Kidney (tissue), 14 donors: ENCODE data around the gene TSKU. TPM values are rescaled to one million over a fixed set of nuclear protein-coding genes. Genes with fewer than 3 reads are reported as not detected.

ENCODE experiments used
- DNase-seq, 5 donors: peaks; one replicate each; pipeline ENCODE4 v3.0.0-alpha.2; 2013 to 2020
- FAIRE-seq: peaks from 2 replicates; lab custom pipeline; 2012; peaks lifted over from hg19 to GRCh38; lab: Jason Lieb, UNC
- H3K27ac ChIP-seq, 2 donors: one replicate each; pipeline ENCODE4 v1.7.0; 2013; ENCODE audit warnings: low read depth in 2 of 2, low read length in 2 of 2, inconsistent platforms in 1 of 2
- H3K27me3 ChIP-seq: one replicate; pipeline ENCODE4 v1.7.1; 2013; ENCODE audit warnings: low read length, inconsistent platforms; ENCODE audit not compliant: control insufficient read depth, insufficient read depth
- H3K36me3 ChIP-seq, 3 donors: one replicate each; pipeline versions ENCODE4 v1.7.0 to v1.7.1; 2013; ENCODE audit warnings: low read length in 3 of 3, control low read depth in 1 of 3, inconsistent platforms in 1 of 3; ENCODE audit not compliant: insufficient read depth in 3 of 3, control insufficient read depth in 2 of 3
- H3K4me1 ChIP-seq, 3 donors: one replicate each; pipeline versions ENCODE4 v1.7.0 to v1.7.1; 2013; ENCODE audit warnings: low read length in 3 of 3, inconsistent platforms in 1 of 3, low read depth in 1 of 3; ENCODE audit not compliant: control insufficient read depth in 2 of 3, insufficient read depth in 2 of 3
- H3K4me3 ChIP-seq, 3 donors: one replicate each; pipeline versions ENCODE4 v1.7.0 to v1.8.1; 2013; ENCODE audit warnings: low read length in 3 of 3, control low read depth in 1 of 3, inconsistent platforms in 1 of 3
- H3K9ac ChIP-seq, 3 donors: one replicate each; pipeline versions ENCODE4 v1.7.0 to v1.7.1; 2013; ENCODE audit warnings: low read length in 3 of 3, control low read depth in 1 of 3, inconsistent platforms in 1 of 3
- H3K9me3 ChIP-seq, 3 donors: one replicate each; pipeline versions ENCODE4 v1.7.0 to v1.7.1; 2013; ENCODE audit warnings: low read length in 3 of 3, control low read depth in 1 of 3, inconsistent platforms in 1 of 3; ENCODE audit not compliant: control insufficient read depth in 2 of 3, insufficient read depth in 1 of 3
- intact Hi-C: fragments of 100-400 bp; cut with DNase I; formaldehyde crosslinking; loops from one replicate; pipeline ENCODE4 v1.11.1; 2022
- polyA plus RNA-seq: library from polyadenylated mRNA; stranded (reverse); fragments of 350-450 nt; fragmentation: Illumina TruSeq; extraction: RNeasy Lipid Tissue Mini Kit (QIAGEN cat#74804); gene quantifications from one replicate; pipeline ENCODE4 v1.2.3, GENCODE V29; 2014; ENCODE audit warnings: low read depth, low replicate concordance; ENCODE audit not compliant: insufficient read depth
- total RNA-seq: library from RNA; stranded (reverse); fragmentation: NEBNext Ultra II Directional; extraction: Animal tissue kit (Norgen Biotek cat#: 25700); gene quantifications from one replicate; pipeline ENCODE4 v1.2.1, GENCODE V29; 2021
- TF ChIP-seq, protein P1 (sequence below): IDR thresholded peaks from 3 replicates; pipeline ENCODE4 v1.5.1; 2012; ENCODE audit warnings: mild to moderate bottlenecking, moderate library complexity, borderline replicate concordance; ENCODE audit not compliant: insufficient read depth; ENCODE audit errors: extremely low read depth
- donor health status: control.
- donor health status: control.
- donor health status: control.
- donor health status: control.
- donor health status: control.
- donor health status: DM: yes; HTN: yes; CAD: no.
- donor health status: Normal renal cell carcinoma (clear cell type).

TSKU gene
- total and polyA plus RNA-seq, 2 donors from 2014 or later = 27.3 to 41.0 TPM

DNA sequence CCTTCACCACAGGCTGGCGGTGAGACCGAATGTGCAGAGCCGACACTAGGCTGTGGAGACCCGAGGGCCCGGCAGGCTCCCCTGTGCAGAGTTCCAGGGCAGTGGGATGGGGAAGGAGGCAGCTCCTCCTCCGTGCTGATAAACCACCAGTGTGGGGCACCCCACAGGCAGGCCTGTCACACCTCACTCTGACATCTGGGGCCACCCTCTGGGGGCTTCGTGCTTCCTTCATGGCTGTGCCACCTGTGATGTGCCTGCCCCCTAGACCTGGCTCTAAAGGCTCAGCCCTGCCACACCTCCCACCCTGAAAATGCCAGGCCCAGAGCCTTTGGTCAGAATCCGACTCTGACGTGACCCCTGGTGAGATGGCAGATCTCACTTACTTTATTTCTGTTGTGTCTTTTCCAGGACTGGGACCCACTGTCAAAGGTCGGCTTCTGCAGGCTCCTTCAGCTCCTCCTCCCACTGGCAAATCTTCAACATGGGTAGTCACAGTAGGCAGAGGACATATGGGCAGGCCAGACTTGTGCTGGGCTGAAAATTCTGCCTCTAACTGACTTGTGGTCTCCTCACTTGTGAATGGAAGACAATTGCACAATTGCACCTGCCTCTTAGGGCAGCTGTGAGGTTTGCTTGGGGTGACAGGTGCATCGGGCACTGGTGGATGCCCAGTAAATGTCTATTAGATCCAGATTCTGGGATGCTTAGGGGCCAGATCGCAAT is 46.2 kb upstream of the TSKU start:
- no peak overlapping the region for H3K4me3 ChIP-seq
- H3K27me3 ChIP-seq = no peaks in the 10 kb centered on the region
- H3K9ac ChIP-seq = no peak overlapping the region
- H3K4me1 ChIP-seq = no peaks in the 10 kb centered on the region
- FAIRE-seq (no peak), DNase-seq (peak in 1 of 5 donors; percentile 57)
- H3K36me3 ChIP-seq = no peaks in the 10 kb centered on the region
- TF ChIP-seq, protein P1, sequence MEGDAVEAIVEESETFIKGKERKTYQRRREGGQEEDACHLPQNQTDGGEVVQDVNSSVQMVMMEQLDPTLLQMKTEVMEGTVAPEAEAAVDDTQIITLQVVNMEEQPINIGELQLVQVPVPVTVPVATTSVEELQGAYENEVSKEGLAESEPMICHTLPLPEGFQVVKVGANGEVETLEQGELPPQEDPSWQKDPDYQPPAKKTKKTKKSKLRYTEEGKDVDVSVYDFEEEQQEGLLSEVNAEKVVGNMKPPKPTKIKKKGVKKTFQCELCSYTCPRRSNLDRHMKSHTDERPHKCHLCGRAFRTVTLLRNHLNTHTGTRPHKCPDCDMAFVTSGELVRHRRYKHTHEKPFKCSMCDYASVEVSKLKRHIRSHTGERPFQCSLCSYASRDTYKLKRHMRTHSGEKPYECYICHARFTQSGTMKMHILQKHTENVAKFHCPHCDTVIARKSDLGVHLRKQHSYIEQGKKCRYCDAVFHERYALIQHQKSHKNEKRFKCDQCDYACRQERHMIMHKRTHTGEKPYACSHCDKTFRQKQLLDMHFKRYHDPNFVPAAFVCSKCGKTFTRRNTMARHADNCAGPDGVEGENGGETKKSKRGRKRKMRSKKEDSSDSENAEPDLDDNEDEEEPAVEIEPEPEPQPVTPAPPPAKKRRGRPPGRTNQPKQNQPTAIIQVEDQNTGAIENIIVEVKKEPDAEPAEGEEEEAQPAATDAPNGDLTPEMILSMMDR = no peak
- H3K27ac ChIP-seq = no peak overlapping the region
- H3K9me3 ChIP-seq = no peaks in the 10 kb centered on the region
- intact Hi-C loops = no loop called here

DNA sequence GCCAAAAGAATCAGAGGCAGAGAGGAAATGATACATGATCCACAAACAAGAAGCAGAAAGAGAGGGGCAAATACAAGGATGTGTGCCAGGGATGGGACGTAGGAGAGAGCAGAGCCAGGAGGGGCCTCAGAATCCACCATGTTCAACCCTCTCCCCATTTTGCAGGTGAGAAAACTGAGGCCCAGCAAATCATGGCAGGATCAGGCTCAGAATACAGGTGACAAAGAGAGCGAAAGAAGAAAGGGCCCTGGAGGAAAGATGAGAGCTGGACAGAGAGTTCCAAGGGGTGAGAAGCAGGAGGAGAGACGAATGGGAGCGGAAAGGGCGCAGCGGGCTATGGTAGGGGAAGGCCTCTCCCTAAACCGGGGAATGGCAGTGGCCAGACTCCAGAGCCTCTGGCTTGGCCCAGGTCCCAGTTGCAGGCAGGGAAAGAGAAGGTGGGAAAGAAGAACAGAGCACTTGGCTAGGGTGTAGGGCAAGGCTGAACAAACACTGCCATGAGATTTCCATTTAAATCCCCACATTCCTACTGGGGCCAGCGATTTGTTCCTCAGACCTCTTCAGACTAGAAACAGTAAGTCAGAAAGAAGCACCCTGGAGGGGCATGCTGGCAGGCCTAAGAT is 44.4 kb upstream of the TSKU start:
- Histone ChIP-seq H3K9ac (no peak overlapping the region), H3K4me3 (no peak overlapping the region), H3K36me3 (no peaks in the 10 kb centered on the region), H3K9me3 (no peaks in the 10 kb centered on the region), H3K4me1 (no peaks in the 10 kb centered on the region), H3K27ac (no peak overlapping the region), H3K27me3 (no peaks in the 10 kb centered on the region)
- FAIRE-seq = no peak
- no peak for DNase-seq
- TF ChIP-seq, protein P1 = no peak
- intact Hi-C loops = no loop called here

DNA sequence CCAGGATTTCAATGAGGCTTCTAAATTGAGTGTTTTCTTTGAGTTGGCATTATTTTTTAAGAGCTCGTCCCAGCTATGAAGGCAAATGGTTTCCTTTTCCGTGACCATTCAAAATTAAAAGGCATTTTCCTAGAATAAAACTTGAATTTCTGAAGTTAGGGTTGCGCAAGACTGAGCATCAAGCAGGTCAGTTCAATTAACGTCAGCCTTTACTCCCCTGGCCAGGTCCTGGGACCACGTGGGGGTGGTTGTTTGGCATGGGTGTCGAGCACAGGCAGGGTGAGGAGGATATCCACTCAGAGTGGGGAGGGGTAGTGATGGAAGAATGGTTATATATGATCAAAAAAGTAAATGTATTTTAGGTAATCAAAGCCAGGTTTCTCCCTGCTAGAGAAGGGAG is 43.4 kb upstream of the TSKU start:
- no peaks in the 10 kb centered on the region for H3K4me1 ChIP-seq
- H3K27ac ChIP-seq = no peak overlapping the region
- H3K9me3 ChIP-seq = no peaks in the 10 kb centered on the region
- no peak overlapping the region for H3K4me3 ChIP-seq
- H3K27me3 ChIP-seq = no peaks in the 10 kb centered on the region
- TF ChIP-seq, protein P1 = no peak
- H3K36me3 ChIP-seq = no peaks in the 10 kb centered on the region
- intact Hi-C loops = no loop called here
- no peak overlapping the region for H3K9ac ChIP-seq
- no peak for FAIRE-seq
- no peak for DNase-seq
